Measurements from ENCODE around the gene LMOD3.

- TF ChIP-seq ZNF384 (IDR thresholded peaks at IDR 0.05) (no peak), SP1 (IDR thresholded peaks at IDR 0.05) (no peak), FOXM1 (IDR thresholded peaks at IDR 0.05; ENCODE audit: borderline replicate concordance) (no peak), ARNT (IDR thresholded peaks at IDR 0.05) (no peak), SUZ12 (IDR thresholded peaks at IDR 0.05) (no peak), HDGF (IDR thresholded peaks at IDR 0.05; ENCODE audit: borderline replicate concordance) (no peak), PKNOX1 (IDR thresholded peaks at IDR 0.05) (0 out of 2 replicates have a peak, but pooled peaks have one; percentile 4), BHLHE40 (IDR thresholded peaks at IDR 0.05; ENCODE audit: borderline replicate concordance) (no peak)
These were observed 39.4 kb upstream of the LMOD3 start for GRCh38 chr3:69161587-69162307.
